HEK293 (cell line): ENCODE results near the gene DPH6.
"Not testable (repeated sequence)": the region's sequence is repeated elsewhere in the genome, so short reads cannot be mapped to it uniquely, and the experiment has no call there.

ENCODE experiments used
- CTCF ChIP-seq: fragments of 450-650 bp; formaldehyde crosslinking; IDR thresholded peaks from 2 replicates; pipeline ENCODE4 v1.5.1; 2016; ENCODE audit warnings: missing biosample characterization, missing genetic modification characterization
- SP3 ChIP-seq: fragments of 450-650 bp; formaldehyde crosslinking; IDR thresholded peaks from 2 replicates; pipeline ENCODE4 v1.5.1; 2016; ENCODE audit warnings: missing biosample characterization, missing genetic modification characterization
- ZBTB49 ChIP-seq: fragments of 450-650 bp; formaldehyde crosslinking; IDR thresholded peaks from 2 replicates; pipeline ENCODE4 v1.5.1; 2016; ENCODE audit warnings: missing biosample characterization, missing genetic modification characterization, low read depth
- ZNF23 ChIP-seq: fragments of 450-650 bp; formaldehyde crosslinking; IDR thresholded peaks from 2 replicates; pipeline ENCODE4 v1.5.1; 2016; ENCODE audit warnings: missing biosample characterization, missing genetic modification characterization, borderline replicate concordance
- ZNF239 ChIP-seq: fragments of 450-650 bp; formaldehyde crosslinking; IDR thresholded peaks from 2 replicates; pipeline ENCODE4 v1.5.1; 2016; ENCODE audit warnings: missing biosample characterization, missing genetic modification characterization
- ZNF274 ChIP-seq, 2 experiments: fragments of 200-500 bp in 1 of 2; fragments of 450-650 bp in 1 of 2; sonication (Bioruptor generic) in 1 of 2; formaldehyde crosslinking in 1 of 2; IDR thresholded peaks; 2 replicates each; pipeline versions ENCODE4 v1.5.1 to v1.6.1; 2014 to 2016; ENCODE audit warnings: borderline replicate concordance in 1 of 2, inconsistent platforms in 1 of 2, low read length in 1 of 2, missing biosample characterization in 1 of 2, missing genetic modification characterization in 1 of 2
- ZNF394 ChIP-seq: fragments of 450-650 bp; formaldehyde crosslinking; IDR thresholded peaks from 2 replicates; pipeline ENCODE4 v1.5.1; 2016; ENCODE audit warnings: missing biosample characterization, missing genetic modification characterization, mild to moderate bottlenecking, moderate library complexity, borderline replicate concordance
- ZNF561 ChIP-seq: fragments of 450-650 bp; IDR thresholded peaks from 2 replicates; pipeline ENCODE4 v1.5.1; 2018; ENCODE audit warnings: missing biosample characterization, missing genetic modification characterization, borderline replicate concordance
- ZNF670 ChIP-seq: fragments of 450-650 bp; formaldehyde crosslinking; IDR thresholded peaks from 2 replicates; pipeline ENCODE4 v1.5.1; 2016; ENCODE audit warnings: missing biosample characterization, missing genetic modification characterization, low read depth
- ZNF692 ChIP-seq: fragments of 450-650 bp; formaldehyde crosslinking; IDR thresholded peaks from 2 replicates; pipeline ENCODE4 v1.5.1; 2016; ENCODE audit warnings: missing biosample characterization, missing genetic modification characterization
- ZSCAN18 ChIP-seq: fragments of 450-650 bp; formaldehyde crosslinking; IDR thresholded peaks from 2 replicates; pipeline ENCODE4 v1.5.1; 2016; ENCODE audit warnings: missing biosample characterization, missing genetic modification characterization

GRCh38 chr15:35328836-35329235 is 217.1 kb downstream of the DPH6 start:
- TF ChIP-seq CTCF (tag by site-specific recombination); ZBTB49 (tag by site-specific recombination); ZNF274 (IDR thresholded peaks at IDR 0.05; ENCODE audit: low read length); ZNF274 (tag by site-specific recombination; IDR thresholded peaks at IDR 0.05; ENCODE audit: borderline replicate concordance); ZSCAN18; ZNF239 (tag by site-specific recombination); ZNF670 (tag by site-specific recombination); ZNF23 (tag by site-specific recombination); SP3 (tag by site-specific recombination); ZNF692 (tag by site-specific recombination); ZNF394 (tag by site-specific recombination); ZNF561 (tag by site-specific recombination): not testable (repeated sequence)
